ENCODE results near the gene ALPG.
"Not testable (repeated sequence)": the region's sequence is repeated elsewhere in the genome, so short reads cannot be mapped to it uniquely, and the experiment has no call there.

The ALPG gene

DNA sequence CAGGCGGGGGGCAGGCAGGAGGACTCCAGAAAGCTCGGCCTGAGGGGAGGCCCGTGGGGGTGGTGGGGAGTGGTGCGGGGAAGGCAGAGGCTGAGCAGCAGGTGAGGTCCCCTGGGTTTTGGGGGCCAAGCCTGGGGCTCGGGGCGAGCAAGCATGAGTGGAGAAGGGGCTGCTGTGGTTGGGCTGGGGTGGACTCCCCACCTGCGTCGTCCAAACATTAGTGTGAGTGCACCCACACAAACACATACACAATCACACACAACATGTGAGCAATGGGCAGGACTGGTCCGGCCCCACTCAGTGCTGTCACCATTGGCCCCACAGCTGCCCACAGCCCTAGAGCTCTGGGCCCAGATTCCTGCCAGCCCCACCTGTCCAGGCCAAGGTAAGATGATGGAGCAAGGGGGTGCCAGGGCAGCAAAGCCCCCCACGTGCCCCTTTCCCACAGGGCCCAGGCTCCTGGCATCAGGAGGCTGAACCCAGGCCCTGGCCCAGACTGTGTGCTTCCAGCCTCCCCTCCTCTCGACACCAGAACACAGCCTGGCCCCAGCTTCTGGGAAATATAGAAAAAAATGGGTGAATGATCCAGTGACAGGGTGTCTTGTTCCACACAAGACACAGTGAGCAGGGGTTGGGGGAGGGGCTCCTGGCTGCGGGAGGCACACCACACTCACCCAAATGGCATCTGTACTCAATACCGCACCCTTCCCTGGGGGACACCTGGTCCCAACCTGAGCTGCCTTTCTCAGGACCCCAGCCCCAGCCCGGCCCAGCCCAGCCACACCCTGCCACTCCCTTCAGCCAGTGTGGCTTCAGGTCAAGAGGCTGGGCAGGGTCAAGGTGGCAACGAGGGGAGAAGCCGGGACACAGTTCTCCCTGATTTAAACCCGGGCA lies 28.6 kb upstream of the ALPG start:
- CTCF ChIA-PET: interaction anchor here (1.2 kb wide), 1 partner anchor 12 kb away, joined by 3 read pairs; no protein-coding TSS in a partner anchor
- TF ChIP-seq CTCF (IDR thresholded peaks at IDR 0.05; ENCODE audit: insufficient read depth, low read length, missing control alignments): no peak
- DNase-seq (ENCODE audit: low read depth, low spot score): no peak
- no peak overlapping the region for H3K4me3 ChIP-seq (ENCODE audit: low read depth, low read length)
- POLR2A ChIA-PET: no interaction called here

GRCh38 chr2:232378735-232379151 lies 27.9 kb upstream of the ALPG start, which contains the start of gene ALPP:
TSS of gene ALPP (plus strand) at chr2:232378751. CDS start at chr2:232378803, 52 bp downstream.
- CTCF ChIA-PET; DNase-seq (ENCODE audit: low read depth, low spot score); H3K4me3 ChIP-seq (ENCODE audit: low read depth, low read length); POLR2A ChIA-PET: not testable (repeated sequence)

DNA sequence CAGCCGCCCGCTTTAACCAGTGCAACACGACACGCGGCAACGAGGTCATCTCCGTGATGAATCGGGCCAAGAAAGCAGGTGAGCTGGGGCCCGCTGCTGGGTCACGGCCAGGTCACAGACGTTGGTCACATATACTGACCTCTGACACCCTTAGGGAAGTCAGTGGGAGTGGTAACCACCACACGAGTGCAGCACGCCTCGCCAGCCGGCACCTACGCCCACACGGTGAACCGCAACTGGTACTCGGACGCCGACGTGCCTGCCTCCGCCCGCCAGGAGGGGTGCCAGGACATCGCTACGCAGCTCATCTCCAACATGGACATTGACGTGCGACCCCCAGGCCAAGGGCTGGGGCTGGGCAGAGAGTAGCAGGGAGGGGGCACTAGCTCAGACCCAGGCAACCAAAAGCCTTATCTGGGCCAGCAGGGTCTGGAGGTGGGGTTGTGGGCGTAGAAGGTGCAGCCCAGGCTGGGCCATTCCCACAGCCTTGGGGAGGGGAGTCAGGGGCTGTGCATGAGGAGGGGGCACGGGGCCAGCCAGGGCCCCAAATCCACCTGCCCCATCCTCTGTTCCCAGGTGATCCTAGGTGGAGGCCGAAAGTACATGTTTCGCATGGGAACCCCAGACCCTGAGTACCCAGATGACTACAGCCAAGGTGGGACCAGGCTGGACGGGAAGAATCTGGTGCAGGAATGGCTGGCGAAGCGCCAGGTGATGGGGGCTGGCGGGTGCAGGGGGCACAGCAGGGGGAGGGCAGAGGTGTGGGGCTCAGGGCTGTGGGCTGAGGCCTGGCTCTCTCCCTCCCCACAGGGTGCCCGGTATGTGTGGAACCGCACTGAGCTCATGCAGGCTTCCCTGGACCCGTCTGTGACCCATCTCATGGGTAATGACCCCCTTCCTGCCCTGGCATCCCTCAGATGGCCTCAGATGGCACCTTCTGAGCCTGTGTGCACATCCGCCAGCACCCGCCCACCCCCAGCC lies 26.7 kb upstream of the ALPG start:
- DNase-seq (ENCODE audit: low read depth, low spot score); CTCF ChIA-PET; POLR2A ChIA-PET; H3K4me3 ChIP-seq (ENCODE audit: low read depth, low read length): not testable (repeated sequence)

GRCh38 chr2:232381204-232382031 lies 25.2 kb upstream of the ALPG start:
- DNase-seq (ENCODE audit: low read depth, low spot score); POLR2A ChIA-PET; H3K4me3 ChIP-seq (ENCODE audit: low read depth, low read length); CTCF ChIA-PET: not testable (repeated sequence)

- ChIA-PET POLR2A (no interaction called here), CTCF (no interaction called here)
- DNase-seq (ENCODE audit: low read depth, low spot score): no peak
- TF ChIP-seq CTCF (IDR thresholded peaks at IDR 0.05; ENCODE audit: insufficient read depth, low read length, missing control alignments): no peak
- H3K4me3 ChIP-seq (ENCODE audit: low read depth, low read length): no peak overlapping the region
These were observed 24.1 kb upstream of the ALPG start for GRCh38 chr2:232382331-232383225.

DNA sequence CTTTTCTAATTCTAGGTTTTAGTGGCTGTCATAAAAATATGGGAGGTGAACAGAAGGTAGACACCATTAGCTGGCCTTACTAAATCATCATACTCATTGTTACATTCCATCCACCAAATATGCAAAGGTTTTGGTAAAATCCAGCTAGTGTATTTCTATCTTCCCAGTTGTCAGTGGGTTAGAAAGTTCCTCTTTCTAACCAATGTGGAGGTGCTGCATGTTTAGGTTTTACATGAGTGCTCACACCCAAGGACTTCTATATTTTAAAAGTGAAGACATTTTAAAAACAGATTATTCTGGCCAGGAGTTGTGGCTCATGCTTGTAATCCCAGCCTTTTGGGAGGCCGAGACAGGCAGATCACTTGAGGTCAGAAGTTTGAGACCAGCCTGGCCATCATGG lies 22.2 kb upstream of the ALPG start:
- no peak for DNase-seq (ENCODE audit: low read depth, low spot score)
- ChIA-PET CTCF (no interaction called here), POLR2A (no interaction called here)
- no peak overlapping the region for H3K4me3 ChIP-seq (ENCODE audit: low read depth, low read length)
- no peak for TF ChIP-seq CTCF (IDR thresholded peaks at IDR 0.05; ENCODE audit: insufficient read depth, low read length, missing control alignments)

DNA sequence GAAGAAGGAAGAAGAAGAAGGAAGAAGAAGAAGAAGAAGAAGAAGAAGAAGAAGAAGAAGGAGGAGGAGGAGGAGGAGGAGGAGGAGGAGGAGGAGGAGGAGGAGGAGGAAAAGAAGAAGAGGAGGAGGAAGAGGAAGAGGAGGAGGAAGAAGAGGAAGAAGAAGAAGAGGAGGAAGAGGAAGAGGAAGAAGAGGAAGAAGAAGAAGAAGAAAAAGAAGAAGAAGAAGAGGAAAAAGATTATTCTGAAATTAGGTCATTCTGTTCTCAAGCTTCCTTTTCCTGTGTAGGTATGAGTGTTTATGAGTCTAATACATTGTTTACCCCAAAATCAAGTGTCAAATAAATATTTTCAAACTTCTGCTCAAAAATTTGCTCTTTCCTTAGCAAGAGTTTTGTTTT lies 21.6 kb upstream of the ALPG start:
- CTCF ChIA-PET; POLR2A ChIA-PET; DNase-seq (ENCODE audit: low read depth, low spot score); H3K4me3 ChIP-seq (ENCODE audit: low read depth, low read length): not testable (repeated sequence)

Measured in AG04449 (cell line).